Loucy (cell line): ENCODE measurements around the gene C15orf39.

Experiments used
- H2AFZ ChIP-seq: fragments of 200-600 bp; sonication (generic); 2 replicates; pipeline ENCODE4 v1.6.0; 2016; ENCODE audit warnings: antibody characterized with exemption, mild to moderate bottlenecking, low read length, moderate library complexity
- H3F3A ChIP-seq: fragments of 200-600 bp; 2 replicates; pipeline ENCODE4 v1.6.0; 2016; ENCODE audit warnings: antibody characterized with exemption, low read depth, mild to moderate bottlenecking
- H3K27me3 ChIP-seq: fragments of 200-600 bp; sonication (generic); 2 replicates; pipeline ENCODE4 v1.6.1; 2014; ENCODE audit warnings: low read length, mild to moderate bottlenecking; ENCODE audit not compliant: insufficient read depth, poor library complexity, severe bottlenecking
- H3K36me3 ChIP-seq: fragments of 200-600 bp; sonication (generic); 2 replicates; pipeline ENCODE4 v1.6.1; 2016; ENCODE audit warnings: low read length; ENCODE audit not compliant: insufficient read depth
- H3K4me1 ChIP-seq: fragments of 200-600 bp; sonication (generic); 2 replicates; pipeline ENCODE4 v1.5.1; 2014; ENCODE audit warnings: low read length, mild to moderate bottlenecking; ENCODE audit not compliant: insufficient read depth, poor library complexity, severe bottlenecking
- H3K4me2 ChIP-seq: fragments of 200-600 bp; sonication (generic); 2 replicates; pipeline ENCODE4 v1.6.0; 2014; ENCODE audit warnings: antibody characterized with exemption, low read length, low read depth, mild to moderate bottlenecking; ENCODE audit not compliant: poor library complexity, severe bottlenecking
- H3K4me3 ChIP-seq: fragments of 200-600 bp; sonication (generic); 2 replicates; pipeline ENCODE4 v1.5.1; 2014; ENCODE audit warnings: low read length, mild to moderate bottlenecking, mixed read lengths; ENCODE audit not compliant: poor library complexity, severe bottlenecking
- H3K79me2 ChIP-seq: fragments of 200-600 bp; sonication (generic); 2 replicates; pipeline ENCODE4 v1.6.1; 2014; ENCODE audit warnings: low read length; ENCODE audit not compliant: insufficient read depth
- H3K9ac ChIP-seq: fragments of 200-600 bp; sonication (generic); 2 replicates; pipeline ENCODE4 v1.6.0; 2014; ENCODE audit warnings: mild to moderate bottlenecking, low read depth, low read length, moderate library complexity; ENCODE audit not compliant: poor library complexity, severe bottlenecking
- H3K9me2 ChIP-seq: fragments of 200-600 bp; sonication (generic); replicated peaks from 2 replicates; pipeline ENCODE4 v1.6.1; 2016; ENCODE audit warnings: low read depth, low read length, mixed read lengths
- H3K9me3 ChIP-seq: fragments of 200-600 bp; sonication (generic); 2 replicates; pipeline ENCODE4 v1.6.1; 2014; ENCODE audit warnings: mild to moderate bottlenecking, antibody characterized with exemption, low read length, low read depth; ENCODE audit not compliant: insufficient read depth
- H4K20me1 ChIP-seq: fragments of 200-600 bp; sonication (generic); 2 replicates; pipeline ENCODE4 v1.6.0; 2014; ENCODE audit warnings: antibody characterized with exemption, low read length, mild to moderate bottlenecking; ENCODE audit not compliant: insufficient read depth, poor library complexity, severe bottlenecking
- EZH2phosphoT487 ChIP-seq: fragments of 200-600 bp; IDR thresholded peaks from 2 replicates; pipeline ENCODE4 v1.6.1; 2018; ENCODE audit warnings: antibody characterized with exemption, mild to moderate bottlenecking, moderate library complexity, borderline replicate concordance
- TF ChIP-seq, protein P1 (sequence below): fragments of 200-600 bp; sonication (generic); conservative IDR thresholded peaks from 2 replicates; pipeline ENCODE4 v1.5.1; 2014; ENCODE audit warnings: mild to moderate bottlenecking, antibody characterized with exemption, low read length

Gene C15orf39

DNA sequence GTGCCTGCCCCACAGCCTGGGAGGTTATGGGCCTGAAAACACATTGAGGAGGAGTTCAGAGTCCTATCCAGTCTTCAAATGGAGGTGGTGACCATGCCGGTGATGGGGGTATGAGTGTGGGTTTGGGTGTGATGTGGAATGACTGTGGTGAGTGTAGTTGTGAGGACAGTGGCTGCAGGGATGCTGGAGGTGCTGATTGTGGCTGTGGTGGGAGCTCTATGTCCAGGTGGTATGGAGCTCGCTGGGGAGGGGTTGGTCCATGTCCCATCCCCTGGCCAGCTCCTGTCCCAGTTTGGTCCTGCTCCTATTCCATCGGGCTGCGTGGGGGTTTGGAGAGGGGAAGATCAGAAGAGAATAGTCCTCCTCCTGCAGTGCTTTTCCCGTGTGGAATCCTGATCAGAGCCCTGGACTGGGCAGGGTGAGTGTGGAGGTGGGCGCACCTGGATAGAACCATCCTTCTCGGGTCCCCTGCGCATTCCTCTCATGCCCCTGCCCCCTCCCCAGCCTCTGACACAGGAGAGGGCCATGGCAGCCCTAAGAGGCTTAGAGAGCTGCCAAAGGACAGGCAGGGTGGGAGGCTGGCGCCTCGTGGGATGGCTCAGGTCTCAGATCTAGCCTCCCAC lies 33.5 kb downstream of the C15orf39 start:
- no peak overlapping the region for H3K4me3 ChIP-seq
- no peaks in the 10 kb centered on the region for H4K20me1 ChIP-seq

DNA sequence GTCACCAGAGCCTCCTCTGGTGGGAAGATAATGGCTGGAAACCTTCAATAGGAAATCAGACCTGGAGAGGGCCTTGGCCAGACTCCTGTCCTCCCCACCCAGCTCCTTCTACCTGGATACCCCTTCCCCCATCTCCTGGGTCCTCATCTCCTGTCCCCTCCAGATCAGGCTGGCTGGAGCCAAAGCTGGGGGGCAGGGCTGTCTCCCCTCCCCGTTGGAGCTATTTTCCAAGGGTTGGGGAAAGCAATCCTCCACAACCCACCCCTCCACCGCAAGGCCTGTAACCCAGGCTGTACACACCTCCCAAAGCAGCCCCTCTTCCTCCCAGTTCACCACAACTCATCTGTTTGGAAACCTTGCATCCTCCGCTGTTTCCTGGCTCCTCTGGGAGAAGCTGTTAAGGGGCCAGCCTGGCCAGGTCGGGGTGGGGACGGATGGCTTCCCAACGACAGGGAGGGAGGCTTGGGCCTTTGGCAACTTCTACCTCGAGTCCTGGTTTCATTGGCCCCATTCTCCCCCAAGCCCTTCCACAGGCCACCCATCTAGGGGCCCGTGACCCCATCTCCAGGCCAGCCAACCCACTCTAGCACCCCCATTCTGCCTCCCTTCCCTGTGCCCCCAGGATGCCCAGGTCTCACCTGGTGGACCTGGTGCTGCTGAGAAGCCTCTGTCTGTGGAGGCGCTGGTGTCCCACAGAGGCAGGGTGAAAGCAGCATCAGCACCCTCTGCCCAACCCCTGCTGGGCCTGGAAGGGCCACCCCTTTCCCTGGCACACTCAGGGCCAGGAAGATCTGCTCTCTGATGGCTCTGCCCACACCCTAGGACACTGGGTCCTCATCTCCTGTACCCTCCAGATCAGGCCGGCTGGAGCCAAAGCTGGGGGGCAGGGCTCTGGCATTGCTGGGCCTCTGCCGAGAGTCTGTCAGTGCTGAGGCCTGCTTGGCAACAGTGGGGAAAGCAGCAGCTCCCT lies 34.4 kb downstream of the C15orf39 start:
- TF ChIP-seq, protein P1, sequence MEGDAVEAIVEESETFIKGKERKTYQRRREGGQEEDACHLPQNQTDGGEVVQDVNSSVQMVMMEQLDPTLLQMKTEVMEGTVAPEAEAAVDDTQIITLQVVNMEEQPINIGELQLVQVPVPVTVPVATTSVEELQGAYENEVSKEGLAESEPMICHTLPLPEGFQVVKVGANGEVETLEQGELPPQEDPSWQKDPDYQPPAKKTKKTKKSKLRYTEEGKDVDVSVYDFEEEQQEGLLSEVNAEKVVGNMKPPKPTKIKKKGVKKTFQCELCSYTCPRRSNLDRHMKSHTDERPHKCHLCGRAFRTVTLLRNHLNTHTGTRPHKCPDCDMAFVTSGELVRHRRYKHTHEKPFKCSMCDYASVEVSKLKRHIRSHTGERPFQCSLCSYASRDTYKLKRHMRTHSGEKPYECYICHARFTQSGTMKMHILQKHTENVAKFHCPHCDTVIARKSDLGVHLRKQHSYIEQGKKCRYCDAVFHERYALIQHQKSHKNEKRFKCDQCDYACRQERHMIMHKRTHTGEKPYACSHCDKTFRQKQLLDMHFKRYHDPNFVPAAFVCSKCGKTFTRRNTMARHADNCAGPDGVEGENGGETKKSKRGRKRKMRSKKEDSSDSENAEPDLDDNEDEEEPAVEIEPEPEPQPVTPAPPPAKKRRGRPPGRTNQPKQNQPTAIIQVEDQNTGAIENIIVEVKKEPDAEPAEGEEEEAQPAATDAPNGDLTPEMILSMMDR: no peak
- no peak for TF ChIP-seq EZH2phosphoT487
- no peaks in the 10 kb centered on the region for H3K36me3 ChIP-seq
- H4K20me1 ChIP-seq: no peaks in the 10 kb centered on the region
- H3F3A ChIP-seq: no peaks in the 10 kb centered on the region
- H3K9me2 ChIP-seq: no peaks in the 10 kb centered on the region
- H3K79me2 ChIP-seq: no peaks in the 10 kb centered on the region
- no peak overlapping the region for H2AFZ ChIP-seq
- no peaks in the 10 kb centered on the region for H3K9me3 ChIP-seq
- no peak overlapping the region for H3K4me2 ChIP-seq
- H3K9ac ChIP-seq: no peak overlapping the region
- H3K27me3 ChIP-seq: no peaks in the 10 kb centered on the region
- H3K4me3 ChIP-seq: no peak overlapping the region
- H3K4me1 ChIP-seq: no peaks in the 10 kb centered on the region

More for the DNA sequence above, 33.5 kb downstream of the C15orf39 start:
- Histone ChIP-seq H3K27me3 (no peaks in the 10 kb centered on the region), H3K9me3 (no peaks in the 10 kb centered on the region), H3K9ac (no peak overlapping the region), H3K9me2 (no peaks in the 10 kb centered on the region), H3K4me1 (peaks cover 7% of the 10 kb centered on the region), H2AFZ (no peak overlapping the region), H3F3A (no peaks in the 10 kb centered on the region), H3K79me2 (no peaks in the 10 kb centered on the region), H3K36me3 (no peaks in the 10 kb centered on the region), H3K4me2 (no peak overlapping the region)
- TF ChIP-seq, protein P1: no peak
- TF ChIP-seq EZH2phosphoT487: no peak

DNA sequence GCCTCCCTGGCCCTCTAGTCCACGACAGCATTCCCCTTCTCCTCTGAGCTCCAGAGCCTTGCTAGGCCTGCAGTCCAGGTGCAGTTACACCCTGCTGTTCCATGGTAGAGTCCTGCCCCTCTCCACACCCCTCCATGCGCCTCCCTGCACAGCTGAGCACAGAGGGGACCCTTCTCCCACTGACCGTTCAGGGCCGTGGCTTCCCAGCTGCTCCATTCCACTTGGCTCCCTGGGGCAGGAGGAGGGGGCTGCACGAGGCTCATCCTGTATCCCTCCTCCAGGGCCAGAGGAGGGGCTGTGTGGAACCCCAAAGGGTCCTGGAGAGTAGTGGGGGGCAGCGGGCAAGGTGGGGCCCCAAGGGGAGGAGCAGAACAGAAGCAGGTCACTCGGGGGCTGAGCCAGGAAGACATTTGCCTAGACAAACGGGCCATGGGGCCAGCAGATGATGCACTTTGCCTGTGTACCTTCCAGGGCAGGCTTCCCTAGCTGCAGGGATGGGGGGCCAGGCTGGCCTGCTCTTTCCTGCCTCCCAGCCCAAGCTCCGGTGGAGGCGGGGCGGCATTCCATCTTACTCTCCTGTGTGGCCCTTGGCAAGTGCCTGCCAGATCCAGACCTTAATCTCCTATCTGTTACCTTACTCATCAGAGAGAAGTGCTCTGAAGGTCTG lies 35.8 kb downstream of the C15orf39 start:
- no peaks in the 10 kb centered on the region for H3K79me2 ChIP-seq
- H3K9ac ChIP-seq: no peak overlapping the region
- H3K9me2 ChIP-seq: no peaks in the 10 kb centered on the region
- H3K36me3 ChIP-seq: no peaks in the 10 kb centered on the region
- H3K4me3 ChIP-seq: no peak overlapping the region
- H3K9me3 ChIP-seq: no peaks in the 10 kb centered on the region
- no peaks in the 10 kb centered on the region for H3F3A ChIP-seq
- TF ChIP-seq, protein P1: no peak
- no peak for TF ChIP-seq EZH2phosphoT487
- H3K4me1 ChIP-seq: no peaks in the 10 kb centered on the region
- no peaks in the 10 kb centered on the region for H4K20me1 ChIP-seq
- H3K27me3 ChIP-seq: no peaks in the 10 kb centered on the region
- H3K4me2 ChIP-seq: no peak overlapping the region
- H2AFZ ChIP-seq: no peak overlapping the region
